ENCODE results near the gene CFI. TPM values are rescaled to one million over a fixed set of nuclear protein-coding genes. Genes with fewer than 3 reads are reported as not detected.

Gene CFI
- total and polyA plus RNA-seq, 9 of the 15 experiments (the other 6 are each of a cell fraction or from before 2014, with no cell fraction given) = 0.30 to 8.4 (median 0.95) TPM

- TF ChIP-seq MLLT1 (IDR thresholded peaks at IDR 0.05) (no peak), MCM2 (IDR thresholded peaks at IDR 0.05; ENCODE audit: low read depth) (no peak), ZNF165 (CRISPR knock-in tag; IDR thresholded peaks at IDR 0.05; ENCODE audit: borderline replicate concordance) (no peak), CSDE1 (IDR thresholded peaks at IDR 0.05) (no peak), HMGN3 (IDR thresholded peaks at IDR 0.05; ENCODE audit: borderline replicate concordance, extremely low read depth, insufficient read length, low read depth, low read length) (no peak), ILF3 (IDR thresholded peaks at IDR 0.05; ENCODE audit: borderline replicate concordance) (no peak), TRIM28 (IDR thresholded peaks at IDR 0.05) (0 out of 2 replicates have a peak, but pooled peaks have one; percentile 47), ZNF41 (CRISPR knock-in tag; conservative IDR thresholded peaks at IDR 0.05) (no peak), SAFB (IDR thresholded peaks at IDR 0.05; ENCODE audit: borderline replicate concordance, low read depth, low read length) (no peak), NBN (IDR thresholded peaks at IDR 0.05; ENCODE audit: low read depth) (no peak), WHSC1 (IDR thresholded peaks at IDR 0.05; ENCODE audit: low read length) (no peak), MED1 (CRISPR knock-in tag; IDR thresholded peaks at IDR 0.05; ENCODE audit: borderline replicate concordance) (no peak), SAFB2 (IDR thresholded peaks at IDR 0.05; ENCODE audit: borderline replicate concordance, low read depth, low read length, severe bottlenecking) (no peak), ZNF212 (CRISPR knock-in tag; IDR thresholded peaks at IDR 0.05) (no peak), RHOXF2B (CRISPR knock-in tag; conservative IDR thresholded peaks at IDR 0.05) (no peak), POU5F1 (IDR thresholded peaks at IDR 0.05; ENCODE audit: borderline replicate concordance, low read depth, low read length, partially characterized antibody) (no peak), HNRNPL (IDR thresholded peaks at IDR 0.05; ENCODE audit: low read depth, low read length) (no peak), ZNF324 (CRISPR knock-in tag; IDR thresholded peaks at IDR 0.05) (no peak), ZFPM2 (CRISPR knock-in tag; IDR thresholded peaks at IDR 0.05) (no peak), TFAP4 (CRISPR knock-in tag; IDR thresholded peaks at IDR 0.05; ENCODE audit: borderline replicate concordance) (peak; percentile 23; the same call in 1 of the 2 replicates), MBD2 (IDR thresholded peaks at IDR 0.05; ENCODE audit: borderline replicate concordance, low read depth) (no peak), ELF2 (CRISPR knock-in tag; IDR thresholded peaks at IDR 0.05) (no peak), ATF7 (IDR thresholded peaks at IDR 0.05) (peak; percentile 43; the same call in 1 of the 2 replicates)
- TF ChIP-seq, protein P1, sequence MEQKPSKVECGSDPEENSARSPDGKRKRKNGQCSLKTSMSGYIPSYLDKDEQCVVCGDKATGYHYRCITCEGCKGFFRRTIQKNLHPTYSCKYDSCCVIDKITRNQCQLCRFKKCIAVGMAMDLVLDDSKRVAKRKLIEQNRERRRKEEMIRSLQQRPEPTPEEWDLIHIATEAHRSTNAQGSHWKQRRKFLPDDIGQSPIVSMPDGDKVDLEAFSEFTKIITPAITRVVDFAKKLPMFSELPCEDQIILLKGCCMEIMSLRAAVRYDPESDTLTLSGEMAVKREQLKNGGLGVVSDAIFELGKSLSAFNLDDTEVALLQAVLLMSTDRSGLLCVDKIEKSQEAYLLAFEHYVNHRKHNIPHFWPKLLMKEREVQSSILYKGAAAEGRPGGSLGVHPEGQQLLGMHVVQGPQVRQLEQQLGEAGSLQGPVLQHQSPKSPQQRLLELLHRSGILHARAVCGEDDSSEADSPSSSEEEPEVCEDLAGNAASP (IDR thresholded peaks at IDR 0.05) = no peak
- TF ChIP-seq, protein P2, sequence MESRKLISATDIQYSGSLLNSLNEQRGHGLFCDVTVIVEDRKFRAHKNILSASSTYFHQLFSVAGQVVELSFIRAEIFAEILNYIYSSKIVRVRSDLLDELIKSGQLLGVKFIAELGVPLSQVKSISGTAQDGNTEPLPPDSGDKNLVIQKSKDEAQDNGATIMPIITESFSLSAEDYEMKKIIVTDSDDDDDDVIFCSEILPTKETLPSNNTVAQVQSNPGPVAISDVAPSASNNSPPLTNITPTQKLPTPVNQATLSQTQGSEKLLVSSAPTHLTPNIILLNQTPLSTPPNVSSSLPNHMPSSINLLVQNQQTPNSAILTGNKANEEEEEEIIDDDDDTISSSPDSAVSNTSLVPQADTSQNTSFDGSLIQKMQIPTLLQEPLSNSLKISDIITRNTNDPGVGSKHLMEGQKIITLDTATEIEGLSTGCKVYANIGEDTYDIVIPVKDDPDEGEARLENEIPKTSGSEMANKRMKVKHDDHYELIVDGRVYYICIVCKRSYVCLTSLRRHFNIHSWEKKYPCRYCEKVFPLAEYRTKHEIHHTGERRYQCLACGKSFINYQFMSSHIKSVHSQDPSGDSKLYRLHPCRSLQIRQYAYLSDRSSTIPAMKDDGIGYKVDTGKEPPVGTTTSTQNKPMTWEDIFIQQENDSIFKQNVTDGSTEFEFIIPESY (CRISPR knock-in tag; IDR thresholded peaks at IDR 0.05) = peak; percentile 88
These were observed 66.0 kb downstream of the CFI start (continued) for GRCh38 chr4:109735566-109736365.

Data from K562 (cell line).